GM18868 (cell line): ENCODE results near the gene VSTM1.
"Not testable (repeated sequence)": the region's sequence is repeated elsewhere in the genome, so short reads cannot be mapped to it uniquely, and the experiment has no call there.

Source experiments
- ATAC-seq: cut with Tn5 transposase; IDR thresholded peaks from one replicate; pipeline ENCODE4 v1.9.1; 2021; ENCODE audit warnings: mild to moderate bottlenecking, moderate library complexity; ENCODE audit not compliant: unreplicated experiment

The VSTM1 gene, protein sequence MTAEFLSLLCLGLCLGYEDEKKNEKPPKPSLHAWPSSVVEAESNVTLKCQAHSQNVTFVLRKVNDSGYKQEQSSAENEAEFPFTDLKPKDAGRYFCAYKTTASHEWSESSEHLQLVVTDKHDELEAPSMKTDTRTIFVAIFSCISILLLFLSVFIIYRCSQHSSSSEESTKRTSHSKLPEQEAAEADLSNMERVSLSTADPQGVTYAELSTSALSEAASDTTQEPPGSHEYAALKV

DNA sequence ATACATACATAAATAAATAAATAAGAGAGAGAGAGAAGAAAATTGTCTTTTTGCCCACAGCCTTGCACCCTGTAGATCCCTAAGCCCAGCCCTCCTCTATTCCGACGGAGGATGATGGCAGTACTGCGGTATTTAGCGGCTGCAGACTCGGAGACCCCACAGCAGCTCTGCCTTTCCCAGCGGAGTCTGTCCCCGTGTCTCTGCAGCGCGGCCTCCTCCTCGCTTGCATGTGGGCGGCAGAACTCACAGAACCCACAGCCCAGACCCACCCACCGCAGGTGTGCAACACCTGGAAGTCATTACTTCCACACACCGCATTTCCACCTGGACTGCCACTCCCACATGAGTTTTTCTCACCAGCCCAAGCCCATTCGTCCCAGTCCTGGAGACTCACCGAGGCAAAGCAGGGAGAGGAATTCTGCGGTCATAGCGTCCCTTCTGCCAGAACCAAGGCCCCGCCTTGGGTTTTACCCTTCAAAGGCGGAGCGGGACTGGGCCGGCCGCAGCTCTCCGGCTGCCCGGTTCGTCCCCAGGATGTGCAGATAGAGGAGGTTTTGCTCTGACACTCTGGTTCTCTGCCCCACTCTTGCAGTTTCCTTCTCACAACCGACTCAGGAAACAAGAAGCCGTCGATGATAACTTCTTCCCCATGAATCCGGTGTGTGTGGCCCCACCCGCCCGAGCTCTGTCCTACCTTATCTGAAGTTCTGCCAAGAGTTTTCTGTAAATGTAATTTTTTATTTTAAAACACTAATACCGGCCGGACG lies at the start of gene VSTM1:
TSS of gene VSTM1 (minus strand) at position 548 of the 767 bp plus-strand sequence. CDS start at position 428, 120 bp downstream.
- ATAC-seq = no peak

DNA sequence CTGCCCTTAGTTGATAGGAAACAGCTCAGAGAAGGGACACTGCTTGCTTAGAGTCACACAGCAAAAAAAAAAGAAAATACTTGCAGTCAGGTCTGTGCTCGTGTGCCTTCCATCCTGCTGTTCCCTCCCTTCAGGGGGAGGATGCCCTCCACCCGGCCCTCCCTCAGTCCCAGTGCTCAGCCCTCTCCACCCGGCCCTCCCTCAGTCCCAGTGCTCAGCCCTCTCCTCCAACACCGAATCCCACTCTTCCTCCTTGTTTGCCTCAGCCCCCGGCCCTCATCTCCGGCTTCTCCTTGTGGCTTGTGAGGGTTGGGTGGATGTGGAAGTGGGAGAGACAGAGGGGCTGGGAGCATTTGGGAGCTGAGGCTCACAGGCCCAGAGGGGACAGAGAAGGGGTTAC lies 46.0 kb upstream of the VSTM1 start:
- no peak for ATAC-seq

DNA sequence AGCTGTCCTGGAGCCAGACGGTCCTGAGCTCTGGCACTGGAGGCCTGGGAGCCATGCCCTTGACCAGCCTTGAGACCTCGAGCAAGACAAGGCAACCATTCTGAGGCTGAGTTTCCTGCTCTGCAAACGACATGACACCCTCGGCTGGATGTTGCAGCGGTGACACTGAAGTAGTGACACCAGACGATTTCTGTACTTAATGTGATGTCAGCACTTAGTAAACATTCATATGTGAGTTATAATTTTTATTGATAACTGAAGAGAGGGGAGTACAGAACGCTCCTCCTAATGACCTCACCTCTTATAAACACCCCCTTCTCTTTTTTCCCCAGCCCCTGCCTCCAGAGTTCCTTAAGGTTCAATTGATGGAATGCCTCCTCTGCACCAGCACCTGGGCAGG lies 44.8 kb upstream of the VSTM1 start:
- ATAC-seq = no peak

DNA sequence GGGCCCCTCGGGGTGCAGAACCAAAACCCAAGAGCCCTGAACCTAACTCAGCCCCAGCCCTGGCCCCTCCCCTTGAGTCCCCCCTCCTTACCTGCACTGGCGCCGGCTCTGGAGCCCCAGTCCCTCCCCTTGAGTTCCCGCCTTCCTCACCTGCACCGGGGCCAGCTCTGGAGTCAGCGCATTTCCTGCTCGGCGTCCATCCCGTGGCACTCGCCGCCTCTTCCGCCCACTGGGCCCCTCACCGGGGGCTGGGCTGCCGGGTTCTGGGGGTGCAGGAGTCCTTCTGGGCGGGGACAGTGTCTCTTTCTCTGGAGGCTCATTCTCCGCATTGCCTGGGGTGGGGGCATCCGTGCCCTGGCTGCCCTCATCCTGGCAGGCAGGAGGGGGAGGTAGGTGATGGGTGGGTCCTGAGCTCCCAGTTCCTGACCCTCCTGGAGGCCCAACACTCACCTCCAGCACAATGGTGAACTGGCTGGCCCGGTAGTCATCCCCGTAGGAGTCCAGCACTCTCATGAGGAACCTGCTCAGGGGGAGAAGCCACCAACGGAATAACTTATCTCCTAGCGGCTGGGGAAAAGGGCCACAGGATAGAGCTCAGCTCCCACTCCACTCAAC lies 44.3 kb upstream of the VSTM1 start:
- ATAC-seq = no peak

DNA sequence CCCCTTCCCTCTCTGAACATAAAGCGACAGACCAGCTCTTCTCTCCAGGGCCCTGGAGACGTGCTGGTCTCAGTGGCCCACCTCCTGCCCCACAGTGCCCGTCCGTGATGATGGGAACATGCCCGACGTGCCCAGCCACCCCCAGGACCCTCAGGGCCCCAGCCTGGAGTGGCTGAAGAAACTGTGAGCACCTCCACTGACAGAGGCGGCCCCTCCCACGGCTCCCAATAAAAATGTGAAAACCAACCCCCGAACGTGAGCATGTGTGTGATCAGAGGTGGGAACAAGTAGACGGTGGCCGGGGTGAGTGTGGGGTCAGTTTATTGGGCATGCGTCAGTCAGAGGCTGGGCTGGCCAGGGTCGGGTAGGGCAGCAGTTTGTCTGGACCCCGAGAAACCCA lies 43.0 kb upstream of the VSTM1 start:
- ATAC-seq = no peak

DNA sequence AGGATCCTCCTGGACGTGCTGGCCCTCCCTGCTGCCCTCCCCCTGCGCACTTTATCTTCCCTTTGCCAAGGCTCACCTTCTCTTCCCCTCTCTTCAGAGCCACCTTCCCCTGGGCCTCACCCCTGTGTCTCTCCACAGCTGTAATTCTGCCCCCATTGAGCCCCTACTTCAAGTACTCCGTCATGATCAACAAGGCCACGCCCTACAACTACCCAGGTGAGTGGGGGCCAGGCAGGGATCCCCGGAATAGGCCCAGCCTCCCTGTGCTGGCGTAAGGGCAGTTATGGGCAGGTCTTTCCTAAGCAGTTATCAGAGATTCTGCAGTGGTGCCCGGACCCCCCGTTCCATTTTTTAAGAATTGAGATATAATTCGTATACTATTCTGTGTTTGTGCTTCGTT lies 42.1 kb upstream of the VSTM1 start:
- ATAC-seq = no peak

DNA sequence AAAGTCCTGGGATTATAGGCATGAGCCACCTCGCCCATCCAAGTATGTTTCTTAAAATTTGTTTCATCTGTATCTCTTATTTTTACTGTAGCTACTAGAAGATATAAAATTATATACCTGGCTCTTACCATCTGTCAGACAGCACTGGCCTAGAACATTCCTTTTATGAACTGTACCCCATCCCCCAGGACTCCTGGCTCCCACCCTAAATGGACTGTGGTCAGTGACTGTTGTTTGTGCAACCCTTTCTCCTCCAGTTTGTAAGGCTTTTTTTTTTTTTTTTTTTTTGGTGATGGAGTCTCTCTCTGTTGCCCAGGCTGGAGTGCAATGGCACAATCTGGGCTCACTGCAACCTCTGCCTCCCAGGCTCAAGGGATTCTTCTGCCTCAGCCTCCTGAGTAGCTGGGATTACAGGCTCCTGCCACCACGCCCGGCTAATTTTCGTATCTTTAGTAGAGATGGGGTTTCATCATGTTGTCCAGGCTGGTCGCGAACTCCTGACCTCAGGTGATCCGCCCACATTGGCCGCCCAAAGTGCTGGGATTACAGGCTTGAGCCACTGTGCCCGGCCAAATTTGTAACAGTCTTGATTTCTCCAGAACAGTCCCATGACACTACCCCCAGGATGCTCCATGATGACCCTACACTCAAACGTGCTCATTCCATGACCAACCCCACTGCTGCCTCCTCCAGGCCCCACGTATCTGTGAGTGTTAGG lies 41.5 kb upstream of the VSTM1 start:
- ATAC-seq = no peak

DNA sequence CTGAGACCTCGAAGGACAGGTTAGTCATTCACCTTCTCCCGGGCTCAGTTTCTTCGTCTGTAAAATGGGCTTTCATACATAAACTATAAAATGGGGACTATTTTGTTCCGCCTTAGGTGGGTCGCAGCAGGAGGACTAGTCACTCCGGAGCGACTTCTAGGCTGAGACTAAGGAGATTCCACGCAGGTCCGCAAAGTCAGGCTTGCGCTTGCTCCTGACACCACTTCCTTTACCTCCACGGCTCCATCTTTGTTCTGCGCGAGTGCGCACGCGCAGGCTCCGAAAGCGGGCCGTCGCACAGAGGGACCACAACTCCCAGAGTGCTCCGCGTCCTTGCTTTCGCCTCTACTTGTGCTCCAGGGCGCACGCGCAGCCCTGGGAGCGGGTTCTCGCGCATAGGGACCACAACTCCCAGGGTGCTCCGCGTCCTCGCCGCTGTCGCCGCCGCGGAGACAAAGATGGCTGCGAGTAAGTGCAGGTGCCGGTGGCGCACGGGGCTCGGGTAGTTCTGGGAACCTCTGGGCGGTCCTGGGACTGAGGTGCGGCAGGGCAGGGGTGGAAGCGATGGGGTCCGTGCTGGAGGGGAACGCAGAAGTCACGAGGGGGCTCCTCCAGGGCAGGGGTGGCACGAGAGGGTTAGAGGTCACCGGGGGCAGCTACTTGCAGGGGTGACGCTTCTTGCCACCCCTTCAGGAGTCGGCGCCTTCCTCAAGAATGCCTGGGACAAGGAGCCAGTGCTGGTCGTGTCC lies 38.9 kb upstream of the VSTM1 start, which contains the start of gene NDUFA3:
TSS of gene NDUFA3 (plus strand) at position 435 of the 749 bp plus-strand sequence. CDS start at position 459, 24 bp downstream.
- peak; percentile 97 for ATAC-seq

DNA sequence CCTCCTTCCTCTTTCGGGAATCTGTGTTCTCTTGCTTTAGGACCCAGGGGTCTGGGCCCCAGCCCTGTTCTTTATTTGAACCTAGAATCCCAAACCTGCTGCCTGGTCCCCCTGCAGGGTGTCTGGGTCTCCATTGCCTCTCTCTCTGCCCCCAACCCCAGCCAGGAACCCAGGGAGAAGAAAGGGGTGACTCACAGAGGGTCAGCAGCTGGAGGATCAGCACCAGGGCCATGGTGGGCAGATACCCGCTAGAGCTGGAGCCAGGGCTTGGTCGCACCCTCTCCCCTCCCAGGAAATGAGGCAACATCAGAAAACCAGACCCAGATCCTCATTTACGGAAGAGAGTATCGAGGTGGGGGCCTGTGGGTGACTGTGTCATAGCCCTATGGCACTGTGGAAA lies 36.9 kb upstream of the VSTM1 start, which contains the start of gene OSCAR:
TSS of gene OSCAR (minus strand) at position 243 of the 400 bp plus-strand sequence. CDS start at position 232, 11 bp downstream.
- ATAC-seq = no peak

DNA sequence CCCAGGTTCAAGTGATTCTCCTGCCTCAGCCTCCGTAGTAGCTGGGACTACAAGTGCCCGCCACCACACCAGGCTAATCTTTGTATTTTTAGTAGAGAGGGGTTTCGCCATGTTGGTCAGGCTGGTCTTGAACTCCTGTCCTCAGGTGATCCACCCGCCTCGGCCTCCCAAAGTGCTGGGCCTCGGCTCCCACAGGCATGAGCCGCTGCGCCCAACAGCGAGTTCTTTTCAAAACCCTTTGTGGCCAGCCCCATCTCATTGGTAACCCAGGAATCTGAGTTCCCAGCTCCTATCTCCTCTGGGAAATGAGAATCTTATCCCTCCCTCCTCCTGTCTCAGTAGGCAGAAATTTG lies 36.2 kb upstream of the VSTM1 start:
- ATAC-seq = not testable (repeated sequence)

DNA sequence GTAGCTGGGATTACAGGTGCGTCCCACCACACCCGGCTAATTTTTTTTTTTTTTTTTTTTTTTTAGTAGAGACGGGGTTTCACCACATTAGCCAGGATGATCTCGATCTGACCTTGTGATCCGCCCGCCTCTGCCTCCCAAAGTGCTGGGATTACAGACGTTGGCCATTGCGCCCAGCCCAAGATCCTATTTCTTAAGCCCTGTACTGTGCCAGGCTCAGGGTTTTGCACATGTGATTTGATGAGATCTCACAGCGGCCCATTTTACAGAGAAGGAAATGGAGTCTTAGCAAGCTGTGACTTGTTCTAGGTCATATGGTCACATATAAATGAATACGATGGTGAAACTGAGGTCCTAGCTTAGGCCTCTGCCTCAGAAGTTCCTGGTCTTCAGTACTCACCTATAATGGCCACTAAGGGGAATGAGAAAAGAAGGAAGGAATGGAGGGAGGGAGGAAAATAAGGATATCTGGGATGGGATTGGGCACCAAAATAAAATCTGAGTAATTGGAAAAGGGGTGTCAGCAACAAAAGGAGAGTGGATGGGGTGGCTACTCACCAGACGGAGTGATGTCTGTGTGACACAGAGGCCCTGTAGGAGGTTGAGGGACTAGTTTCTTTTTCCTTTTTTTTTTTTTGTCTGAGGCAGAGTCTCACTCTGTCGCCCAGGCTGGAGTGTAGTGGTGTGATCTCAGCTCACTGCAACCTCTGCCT lies 35.6 kb upstream of the VSTM1 start:
- ATAC-seq = no peak

DNA sequence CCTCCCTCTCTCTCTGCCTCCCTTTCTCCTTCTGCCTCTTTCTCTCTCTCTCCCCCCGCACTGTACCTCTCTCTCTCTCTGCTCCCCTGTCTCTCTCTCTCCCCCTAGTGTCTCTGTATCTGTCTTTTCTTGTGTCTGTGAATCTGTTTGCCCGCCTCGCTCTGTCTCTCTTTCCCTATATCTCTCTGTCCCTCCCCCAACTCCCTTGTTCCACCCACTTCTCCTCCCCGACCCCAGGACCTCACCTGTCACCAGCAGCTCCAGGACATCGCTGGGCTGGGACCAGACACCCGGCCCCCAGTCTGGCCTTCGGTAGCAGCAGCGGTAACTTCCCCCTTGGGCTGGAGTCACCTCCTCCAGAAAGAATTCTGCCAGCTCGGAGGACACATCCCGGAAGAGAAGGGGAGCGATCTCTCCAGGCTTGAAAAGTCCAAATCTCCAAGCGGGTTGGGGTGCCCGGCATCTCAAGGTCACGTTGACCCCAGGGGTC lies 33.0 kb upstream of the VSTM1 start:
- ATAC-seq = no peak

DNA sequence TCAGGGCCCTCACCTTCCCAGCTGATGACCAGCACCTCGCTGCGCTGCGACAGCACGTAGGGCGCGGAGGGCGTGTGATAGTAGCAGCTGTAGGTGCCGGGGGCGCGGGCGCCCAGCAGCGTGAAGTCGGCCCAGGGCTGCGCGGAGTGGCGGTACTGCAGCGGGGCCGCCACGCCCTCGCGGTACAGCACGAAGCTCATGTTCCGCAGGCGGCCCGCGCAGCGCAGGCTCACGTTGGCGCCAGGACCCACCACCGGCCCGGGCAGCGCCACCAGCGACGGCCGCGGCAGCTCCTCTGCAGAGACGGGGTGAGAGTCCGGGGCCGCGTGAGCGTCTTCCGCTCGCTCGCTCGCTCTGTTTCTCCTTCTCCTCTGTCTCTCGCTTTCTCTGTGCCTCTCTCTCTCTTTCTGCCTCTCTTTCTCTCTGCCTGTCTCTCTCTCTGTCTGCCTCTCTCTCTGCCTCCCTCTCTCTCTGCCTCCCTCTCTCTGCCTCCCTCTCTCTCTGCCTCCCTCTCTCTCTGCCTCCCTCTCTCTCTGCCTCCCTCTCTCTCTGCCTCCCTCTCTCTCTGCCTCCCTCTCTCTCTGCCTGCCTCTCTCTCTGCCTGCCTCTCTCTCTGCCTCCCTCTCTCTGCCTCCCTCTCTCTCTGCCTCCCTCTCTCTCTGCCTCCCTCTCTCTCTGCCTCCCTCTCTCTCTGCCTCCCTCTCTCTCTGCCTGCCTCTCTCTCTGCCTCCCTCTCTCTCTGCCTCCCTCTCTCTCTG lies 32.3 kb upstream of the VSTM1 start:
- not testable (repeated sequence) for ATAC-seq

DNA sequence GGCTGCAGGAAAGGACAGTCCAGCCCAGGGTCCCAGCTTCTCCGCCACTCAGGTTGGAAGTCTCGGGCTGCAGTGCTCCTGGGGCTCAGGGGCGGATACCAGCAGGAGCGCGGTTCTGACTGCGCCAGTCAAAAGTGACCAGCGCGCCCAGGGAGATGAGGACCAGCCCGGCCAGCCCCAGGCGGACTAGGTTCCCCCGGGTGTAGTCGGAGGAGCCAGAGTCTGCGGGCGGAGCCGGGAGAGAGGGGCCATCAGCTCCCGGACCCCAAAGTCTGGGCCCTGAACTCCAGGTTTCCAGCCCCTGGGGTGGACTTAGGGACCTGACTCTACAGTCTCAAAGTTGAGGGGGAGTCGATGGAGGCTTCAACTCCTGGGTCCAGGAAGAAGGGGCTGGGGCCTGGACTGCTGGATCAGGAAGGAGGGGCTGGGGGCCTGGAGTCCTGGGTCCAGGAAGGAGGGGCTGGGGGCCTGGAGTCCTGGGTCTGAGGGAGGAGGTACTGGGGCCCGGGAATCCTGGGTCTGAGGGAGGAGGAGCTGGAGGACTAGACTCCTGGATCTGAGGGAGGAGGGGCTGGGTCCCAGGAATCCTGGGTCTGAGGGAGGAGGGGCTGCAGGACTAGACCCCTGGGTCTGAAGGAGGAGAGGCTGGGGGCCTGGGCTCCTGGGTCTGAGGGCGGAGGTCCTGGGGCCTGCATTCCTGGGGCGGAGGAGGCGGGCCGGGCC lies 31.6 kb upstream of the VSTM1 start:
- no peak for ATAC-seq

DNA sequence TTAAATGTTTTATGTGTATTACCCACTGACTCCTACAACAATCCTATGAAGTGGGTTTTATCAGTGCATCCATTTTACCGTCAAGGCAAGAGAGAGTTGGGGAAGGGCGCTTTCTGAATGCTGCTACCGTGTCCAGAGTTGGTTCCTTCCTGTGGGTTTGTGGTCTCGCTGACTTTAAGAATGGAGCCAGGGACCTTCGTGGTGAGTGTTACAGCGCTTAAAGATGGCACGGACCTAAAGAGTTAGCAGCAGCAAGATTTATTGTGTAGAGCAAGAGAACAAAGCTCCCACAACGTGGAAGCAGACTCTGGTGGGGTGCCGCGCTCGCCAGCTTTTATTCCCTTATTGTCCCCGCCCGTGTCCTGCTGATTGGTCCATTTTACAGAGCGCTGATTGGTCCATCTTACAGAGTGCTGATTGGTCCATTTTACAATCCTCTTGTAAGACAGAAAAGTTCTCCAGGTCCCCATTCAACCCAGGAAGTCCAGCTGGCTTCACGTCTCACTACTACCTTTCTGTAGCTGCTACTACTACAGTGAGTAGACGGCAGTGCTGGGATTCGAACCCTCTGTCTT lies 30.8 kb upstream of the VSTM1 start:
- no peak for ATAC-seq

DNA sequence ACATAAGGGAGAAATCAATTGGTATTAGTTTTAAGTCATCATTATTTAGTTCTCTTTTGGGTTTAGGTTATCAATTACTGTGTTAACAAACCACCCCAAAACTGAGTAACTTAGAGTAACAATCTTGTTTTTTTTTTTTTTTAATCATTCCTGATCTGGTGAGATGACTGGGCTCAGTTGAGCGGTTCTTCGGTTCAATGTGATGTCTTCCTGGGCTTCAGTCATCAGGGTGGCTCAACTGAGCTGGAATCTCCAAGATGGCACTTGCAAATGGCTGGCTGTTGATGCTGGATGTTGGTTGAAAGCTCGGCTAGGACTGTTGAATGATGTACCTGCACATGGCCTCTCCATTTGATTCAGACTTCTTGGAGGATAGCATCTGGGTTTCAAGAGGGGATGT lies 20.7 kb upstream of the VSTM1 start:
- no peak for ATAC-seq

DNA sequence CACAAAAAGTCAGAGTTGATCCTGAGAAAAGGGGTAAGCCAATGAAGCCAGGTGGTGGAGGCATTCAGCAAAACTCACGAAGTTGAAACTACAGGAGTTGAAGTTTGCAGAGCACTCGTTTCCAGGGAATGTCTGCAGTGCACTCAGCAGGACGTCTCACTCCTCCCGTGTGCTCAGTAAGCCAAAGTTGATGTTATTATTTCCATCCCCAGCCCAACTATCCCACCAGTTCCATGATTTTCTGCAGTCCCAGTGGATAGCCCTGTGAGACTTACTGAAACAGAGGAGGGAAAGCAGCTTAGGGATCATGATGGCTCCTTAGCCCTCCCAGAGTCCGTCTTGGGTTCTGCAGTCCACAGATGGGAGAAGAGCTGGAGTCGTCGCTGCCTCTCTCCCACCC lies 17.3 kb upstream of the VSTM1 start, which contains the start of gene TARM1:
TSS of gene TARM1 (minus strand) at position 334 of the 400 bp plus-strand sequence. CDS start at position 309, 25 bp downstream.
- ATAC-seq = no peak

DNA sequence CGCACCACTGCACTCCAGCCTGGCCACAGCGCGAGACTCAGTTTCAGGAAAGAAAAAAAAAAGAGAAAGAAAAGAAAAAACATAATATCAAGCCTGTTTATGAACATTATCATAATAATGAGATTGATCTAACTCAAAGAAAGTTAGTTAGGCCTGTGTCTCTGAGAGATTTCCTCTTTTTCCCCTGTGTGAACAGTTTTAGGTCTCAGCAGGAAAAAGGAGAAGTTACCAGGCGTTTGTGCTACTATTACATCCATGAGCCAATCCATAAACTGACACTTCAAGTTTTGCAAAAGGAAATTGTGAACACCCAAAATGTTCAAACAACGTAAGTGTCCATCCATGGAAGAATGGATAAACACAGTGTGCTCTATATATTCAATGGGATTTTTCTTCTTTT lies 13.6 kb upstream of the VSTM1 start:
- no peak for ATAC-seq
